GM19239 (cell line): ENCODE measurements around the gene WHAMM.
"Not testable (repeated sequence)": the region's sequence is repeated elsewhere in the genome, so short reads cannot be mapped to it uniquely, and the experiment has no call there.

Source experiments
- DNase-seq: peaks from one replicate; pipeline ENCODE4 v3.0.0; 2011; ENCODE audit warnings: low spot score; ENCODE audit not compliant: insufficient read length
- FAIRE-seq: peaks from 2 replicates; lab custom pipeline; 2011; peaks lifted over from hg19 to GRCh38; lab: Jason Lieb, UNC

The WHAMM gene

DNA sequence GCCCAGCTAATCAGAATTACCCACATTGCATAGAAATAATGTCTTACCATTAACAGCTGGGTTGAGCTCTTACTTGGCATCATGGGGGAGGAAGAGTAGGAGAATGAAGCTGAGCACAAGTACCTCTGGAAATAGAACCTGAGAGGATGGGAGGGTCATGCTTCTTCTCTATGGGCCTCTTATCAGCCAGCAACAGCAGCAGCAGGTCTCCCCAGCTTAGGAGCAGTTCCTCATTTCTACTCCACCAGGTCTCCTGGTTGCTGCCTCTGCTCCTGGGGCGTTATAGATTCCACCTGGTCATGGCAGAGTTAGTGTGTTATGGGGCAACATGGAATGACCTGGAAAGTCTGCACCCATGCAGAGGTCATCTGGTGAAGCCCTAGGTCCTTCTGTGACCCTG, 6.9 kb upstream of the WHAMM start:
- DNase-seq (no peak), FAIRE-seq (no peak)

DNA sequence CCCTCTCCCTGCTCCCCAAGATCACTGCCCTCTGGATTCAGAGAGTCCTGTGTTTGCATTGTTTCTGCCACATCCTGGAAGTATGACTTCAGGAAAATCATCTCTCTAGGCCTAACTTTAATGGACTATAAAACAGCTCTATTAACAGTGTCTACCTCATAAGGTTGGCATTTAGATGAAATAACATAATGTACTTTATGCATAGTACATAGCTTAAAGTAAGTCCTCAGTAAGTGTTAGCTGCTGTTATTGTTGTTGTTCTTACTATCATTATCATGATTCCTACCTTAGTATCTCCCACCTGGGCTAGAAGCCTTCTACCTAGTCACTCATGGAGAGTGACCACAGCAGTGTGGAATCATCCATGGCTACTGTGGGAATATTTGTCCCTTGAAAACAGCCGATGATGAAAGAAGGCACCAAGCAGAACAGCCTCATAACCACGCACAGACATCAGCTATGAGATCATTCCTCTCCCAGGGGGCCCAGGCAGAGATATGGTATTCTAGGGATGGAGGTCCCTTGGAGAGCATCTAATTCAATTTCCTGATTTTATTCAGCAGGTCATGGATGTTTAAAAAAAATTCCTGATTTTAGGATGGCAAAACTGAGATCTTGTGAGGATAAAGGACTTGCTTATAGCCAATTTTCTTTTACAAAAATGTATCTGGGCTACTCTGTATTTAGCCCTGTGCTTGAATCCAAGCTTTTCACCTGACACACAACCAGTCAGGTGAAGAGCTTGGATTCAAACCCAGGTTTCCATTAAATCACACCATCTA, 5.4 kb upstream of the WHAMM start:
- DNase-seq (no peak), FAIRE-seq (no peak)

DNA sequence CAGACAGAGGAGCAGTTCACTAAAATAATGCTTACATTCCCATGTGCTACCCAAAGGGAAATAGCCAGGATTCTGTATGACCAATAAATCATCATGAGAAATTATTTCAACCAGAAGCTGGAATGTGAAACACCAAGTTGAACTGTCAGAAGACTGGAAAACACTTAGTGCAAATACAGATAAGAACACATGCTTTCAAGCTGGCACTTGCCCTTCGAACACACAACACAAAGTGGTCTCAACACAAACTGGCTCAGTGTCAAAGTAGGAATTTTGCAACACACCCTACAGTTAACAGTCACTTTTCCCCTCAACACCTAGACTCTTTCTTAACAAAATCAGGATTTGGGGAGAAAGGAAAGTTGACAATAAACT, 4.9 kb upstream of the WHAMM start:
- no peak for FAIRE-seq
- DNase-seq = no peak

DNA sequence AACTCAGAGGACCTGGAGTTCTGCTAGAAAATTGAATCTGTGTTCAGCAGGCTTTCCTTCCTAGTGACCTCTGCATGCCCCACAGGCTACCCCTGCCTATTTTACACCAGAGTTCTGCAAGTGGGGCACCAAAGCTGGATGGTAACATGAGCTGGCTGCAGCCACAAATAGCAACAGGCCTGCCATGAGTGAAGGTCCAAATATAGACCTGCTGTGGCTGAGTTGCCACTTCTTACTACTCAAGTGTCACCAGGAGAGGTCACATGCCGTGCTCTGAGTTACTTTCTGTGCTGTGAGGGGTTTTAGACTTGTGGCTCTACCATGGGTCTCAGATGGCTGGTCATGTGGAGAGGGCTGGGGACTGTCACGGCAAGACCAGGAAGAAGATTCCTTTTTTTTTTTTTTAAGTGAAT, 3.4 kb upstream of the WHAMM start, which contains the start of gene FSD2:
TSS of gene FSD2 (minus strand) at position 76 of the 413 bp plus-strand sequence. CDS start 18,679 bp downstream, outside the sequence.
- DNase-seq = peak; percentile 45
- peak; percentile 82 for FAIRE-seq

DNA sequence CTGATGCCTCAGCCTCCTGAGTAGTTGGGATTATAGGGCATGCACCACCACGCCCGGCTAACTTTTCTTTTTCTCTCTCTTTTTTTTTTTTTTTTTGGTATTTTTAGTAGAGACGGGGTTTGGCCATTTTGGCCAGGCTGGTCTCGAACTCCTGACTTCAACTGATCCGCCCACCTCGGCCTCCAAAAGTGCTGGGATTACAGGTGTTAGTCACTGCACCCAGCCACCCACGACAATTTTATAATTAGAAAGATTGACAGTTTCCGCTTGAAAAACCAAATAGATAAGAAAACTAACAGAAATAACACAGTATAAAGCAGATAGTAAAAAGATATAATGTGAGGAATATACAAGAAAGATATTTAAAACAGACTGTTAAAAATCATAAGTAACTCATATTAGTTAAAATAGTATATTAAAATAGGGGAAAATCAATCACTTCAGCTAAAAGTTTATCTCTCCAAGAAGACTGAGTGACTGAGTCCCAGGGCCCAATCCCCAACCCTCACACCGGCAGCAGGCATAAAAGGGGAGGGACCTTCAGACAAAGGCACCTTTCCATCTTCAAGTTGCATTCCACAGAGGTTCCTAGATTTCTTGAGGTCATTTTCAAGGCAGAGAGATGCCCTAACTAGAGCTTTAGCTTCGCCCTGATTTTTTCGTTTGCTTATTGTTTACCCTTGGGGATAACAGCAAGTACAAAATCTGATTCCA, 1.4 kb upstream of the WHAMM start:
- peak; percentile 14 for FAIRE-seq
- DNase-seq = no peak

DNA sequence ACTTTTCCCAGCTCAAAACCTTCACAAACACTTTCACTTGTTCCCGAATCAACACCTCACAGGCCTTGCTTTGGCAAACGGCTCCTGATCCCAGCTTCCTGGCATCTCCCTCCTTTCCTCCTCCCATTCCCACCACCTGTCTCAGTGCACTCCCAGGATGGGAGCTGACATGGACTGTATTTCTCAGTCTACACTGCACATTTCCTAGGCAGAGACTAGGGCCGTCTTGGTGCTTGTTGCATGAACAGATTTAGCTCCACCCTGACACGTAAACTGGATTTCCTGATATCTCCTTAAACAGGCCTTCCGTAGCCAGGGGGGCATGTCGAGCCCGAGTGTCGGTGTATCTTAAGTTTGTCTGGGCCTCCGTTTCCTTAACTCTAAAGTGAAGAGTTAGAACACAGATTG, 790 bp upstream of the WHAMM start:
- no peak for DNase-seq
- FAIRE-seq = no peak

DNA sequence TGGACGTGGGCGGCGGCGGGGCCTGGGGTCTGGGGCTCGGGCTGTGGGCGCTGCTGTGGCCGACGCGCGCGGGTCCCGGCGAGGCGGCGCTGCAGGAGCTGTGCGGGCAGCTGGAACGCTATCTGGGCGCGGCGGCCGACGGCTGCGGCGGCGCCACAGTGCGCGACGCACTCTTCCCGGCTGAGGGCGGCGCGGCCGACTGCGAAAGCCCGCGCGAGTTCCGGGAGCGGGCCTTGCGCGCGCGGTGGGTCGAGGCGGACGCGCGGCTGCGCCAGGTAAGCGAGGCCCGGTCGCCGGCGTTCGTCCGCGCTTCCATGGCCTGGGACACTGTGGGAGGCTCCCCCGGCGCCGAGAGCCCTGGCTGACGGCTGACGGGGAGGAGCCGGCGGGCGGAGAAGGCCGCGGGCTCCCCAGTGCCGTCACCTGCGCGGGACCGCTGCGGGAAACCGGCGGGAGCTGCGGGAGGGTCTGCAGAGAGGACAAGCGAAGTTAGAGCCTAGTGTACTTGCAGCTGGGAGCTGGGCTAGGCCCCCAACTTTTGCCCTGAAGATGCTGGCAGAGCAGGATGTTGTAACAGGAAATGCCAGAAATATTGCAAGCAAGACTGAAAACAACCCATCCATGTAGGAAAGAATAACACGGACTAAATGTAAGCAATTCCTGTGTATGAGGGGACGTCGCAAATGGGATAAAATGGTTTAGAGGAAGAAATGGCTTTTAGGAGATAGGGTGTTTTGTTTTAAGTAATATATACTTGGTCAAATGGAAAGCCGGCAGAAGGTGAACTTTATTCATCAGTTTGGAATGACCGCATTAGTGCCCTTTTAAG, 847 bp downstream of the WHAMM start:
- DNase-seq (no peak), FAIRE-seq (no peak)

DNA sequence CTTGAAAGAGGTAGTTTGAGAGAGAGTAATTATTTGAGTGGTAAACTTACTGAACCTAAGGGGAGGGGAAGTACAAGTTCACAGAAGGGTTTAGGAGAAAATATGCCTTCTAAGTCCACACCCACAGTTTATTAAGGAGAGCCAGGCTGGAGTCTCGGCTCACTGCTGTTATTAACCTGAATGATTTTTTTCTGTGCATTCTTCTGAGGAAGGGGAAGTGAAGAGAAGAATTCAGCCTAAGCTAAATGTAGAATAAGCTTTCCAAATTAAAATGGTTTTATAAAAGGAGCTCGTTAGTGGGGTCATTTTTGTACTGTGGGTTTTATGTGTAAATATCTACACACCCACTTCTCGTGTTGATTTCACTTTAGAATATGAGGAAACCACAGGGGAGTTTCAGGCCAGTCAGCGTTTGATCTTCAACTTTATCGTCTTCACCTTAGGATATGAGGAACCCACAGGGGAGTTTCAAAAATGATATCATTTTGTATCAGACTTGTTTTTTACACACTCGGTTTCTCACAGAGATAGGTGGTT, 1.5 kb downstream of the WHAMM start:
- DNase-seq (no peak), FAIRE-seq (peak; percentile 81)

DNA sequence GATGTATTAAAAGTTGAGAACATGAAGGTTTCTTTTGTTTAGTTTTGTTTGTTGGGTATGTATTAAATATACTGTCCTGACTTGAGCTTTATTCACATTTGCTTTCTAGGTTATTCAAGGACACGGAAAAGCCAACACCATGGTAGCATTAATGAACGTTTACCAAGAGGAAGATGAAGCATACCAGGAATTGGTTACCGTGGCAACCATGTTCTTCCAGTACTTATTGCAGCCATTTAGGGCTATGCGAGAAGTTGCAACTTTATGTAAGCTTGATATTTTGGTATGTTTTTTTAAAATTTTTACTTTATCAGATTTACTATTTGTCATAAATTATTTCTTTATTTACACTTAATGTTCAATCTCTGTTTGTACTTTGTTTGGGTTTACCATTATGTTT, 3.6 kb downstream of the WHAMM start:
- FAIRE-seq (no peak), DNase-seq (no peak)

DNA sequence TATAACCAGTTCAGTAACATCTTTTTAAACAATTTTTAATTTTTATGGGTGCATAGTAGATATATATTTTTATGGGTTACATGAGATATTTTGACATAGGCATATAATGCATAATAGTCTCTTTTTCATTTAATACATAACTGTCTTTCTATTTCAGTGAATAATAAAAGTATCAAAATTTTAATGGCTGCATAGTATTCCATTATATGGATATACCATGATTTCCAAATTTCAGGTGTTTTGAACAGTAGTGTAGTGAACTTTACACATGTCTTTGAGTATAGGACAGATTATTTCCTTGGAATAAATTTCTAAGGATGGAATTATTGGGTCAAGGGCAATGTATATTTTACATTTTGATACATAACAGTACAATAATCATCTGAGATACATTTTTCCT, 10.7 kb downstream of the WHAMM start:
- DNase-seq = no peak
- FAIRE-seq = no peak

DNA sequence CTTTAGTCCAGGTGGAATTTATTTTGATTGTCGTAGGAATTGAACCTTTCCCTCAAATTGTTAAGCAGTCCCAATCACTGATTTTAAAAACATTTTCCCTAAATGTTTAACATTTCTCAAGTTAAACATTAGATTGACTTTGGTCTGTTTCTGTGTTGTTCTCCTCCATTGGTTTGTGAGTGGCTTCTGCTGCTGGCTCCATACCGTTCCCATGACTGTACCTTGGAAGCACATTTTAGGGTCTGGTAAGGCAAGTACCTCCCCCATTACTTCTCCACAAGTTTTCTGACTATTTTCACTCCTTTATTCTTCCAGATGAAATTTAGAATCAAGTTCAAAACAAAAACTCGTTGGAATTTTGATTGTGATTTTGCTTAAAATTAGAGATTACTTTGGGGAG, 12.0 kb downstream of the WHAMM start:
- not testable (repeated sequence) for DNase-seq, FAIRE-seq

DNA sequence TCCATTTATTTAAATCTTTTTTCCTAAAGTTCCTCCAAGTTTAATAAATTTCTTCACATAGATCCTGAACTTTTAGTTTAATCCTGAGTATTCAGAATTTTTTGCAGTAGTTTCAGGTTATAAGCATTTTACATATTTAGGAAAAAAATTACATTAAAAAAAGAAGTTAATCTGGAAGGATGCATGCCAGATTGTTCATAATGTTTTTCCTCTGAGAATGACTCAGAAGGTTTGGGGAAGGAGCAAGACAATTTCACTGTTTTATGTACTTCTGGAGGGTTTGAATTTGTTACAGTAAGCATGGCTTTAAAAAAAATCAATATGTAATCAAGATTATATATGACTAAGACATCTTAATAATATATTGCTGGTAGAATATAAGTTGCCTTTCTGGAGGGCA, 12.4 kb downstream of the WHAMM start:
- DNase-seq, FAIRE-seq: not testable (repeated sequence)

DNA sequence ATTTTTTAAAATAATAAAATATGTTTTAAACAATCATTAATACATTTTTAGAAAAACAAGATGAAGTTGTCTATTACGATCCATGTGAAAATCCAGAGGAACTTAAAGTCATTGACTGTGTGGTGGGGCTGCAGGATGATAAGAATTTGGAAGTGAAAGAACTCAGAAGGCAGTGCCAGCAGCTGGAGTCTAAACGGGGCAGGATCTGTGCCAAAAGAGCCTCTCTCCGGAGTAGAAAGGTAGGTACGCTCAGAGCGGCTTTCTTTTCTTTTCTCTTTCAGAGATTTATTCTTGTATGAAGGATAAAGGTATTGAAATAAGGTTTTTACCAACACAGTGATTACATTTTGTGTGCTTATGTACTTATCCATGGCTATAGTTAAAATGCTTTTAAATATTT, 13.6 kb downstream of the WHAMM start:
- DNase-seq (no peak), FAIRE-seq (no peak)

DNA sequence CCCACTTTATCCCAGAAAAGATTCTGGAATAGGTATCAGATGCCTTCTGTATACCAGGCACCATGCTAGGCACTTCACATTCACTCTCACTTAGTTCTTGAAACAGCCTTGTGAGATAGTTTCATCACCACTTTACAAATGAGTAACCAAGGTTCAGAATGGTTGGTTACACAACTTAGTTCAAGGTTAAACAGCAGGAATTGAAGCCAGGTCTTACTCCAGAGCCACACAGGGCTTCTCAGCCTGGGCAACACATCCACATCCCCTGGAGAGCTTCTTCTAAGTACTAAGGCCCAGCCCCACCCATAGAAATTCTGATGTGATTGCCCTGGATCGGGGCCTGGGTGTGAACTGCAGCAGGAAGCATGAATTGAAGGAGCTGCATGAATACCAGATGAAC, 18.6 kb downstream of the WHAMM start:
- no peak for DNase-seq
- FAIRE-seq = no peak

DNA sequence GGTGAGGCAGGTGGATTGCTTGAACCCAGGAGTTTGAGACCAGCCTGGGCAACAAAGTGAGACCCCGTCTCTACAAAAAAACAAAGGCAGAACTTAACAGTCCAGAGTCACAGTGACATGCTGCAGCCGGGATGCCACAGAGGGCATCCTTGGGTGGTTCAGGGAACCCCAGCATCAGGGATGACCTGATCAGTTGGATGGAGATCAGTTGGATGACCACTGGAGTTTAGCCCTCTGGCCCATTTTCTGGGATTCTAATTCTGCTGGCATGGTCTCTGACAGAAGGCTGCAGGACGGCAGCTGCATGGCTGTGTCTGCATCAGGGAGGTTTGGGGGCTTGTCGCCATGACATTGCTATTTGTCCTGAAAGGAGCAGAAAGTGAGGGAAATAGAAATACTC, 19.8 kb downstream of the WHAMM start:
- no peak for DNase-seq
- no peak for FAIRE-seq

DNA sequence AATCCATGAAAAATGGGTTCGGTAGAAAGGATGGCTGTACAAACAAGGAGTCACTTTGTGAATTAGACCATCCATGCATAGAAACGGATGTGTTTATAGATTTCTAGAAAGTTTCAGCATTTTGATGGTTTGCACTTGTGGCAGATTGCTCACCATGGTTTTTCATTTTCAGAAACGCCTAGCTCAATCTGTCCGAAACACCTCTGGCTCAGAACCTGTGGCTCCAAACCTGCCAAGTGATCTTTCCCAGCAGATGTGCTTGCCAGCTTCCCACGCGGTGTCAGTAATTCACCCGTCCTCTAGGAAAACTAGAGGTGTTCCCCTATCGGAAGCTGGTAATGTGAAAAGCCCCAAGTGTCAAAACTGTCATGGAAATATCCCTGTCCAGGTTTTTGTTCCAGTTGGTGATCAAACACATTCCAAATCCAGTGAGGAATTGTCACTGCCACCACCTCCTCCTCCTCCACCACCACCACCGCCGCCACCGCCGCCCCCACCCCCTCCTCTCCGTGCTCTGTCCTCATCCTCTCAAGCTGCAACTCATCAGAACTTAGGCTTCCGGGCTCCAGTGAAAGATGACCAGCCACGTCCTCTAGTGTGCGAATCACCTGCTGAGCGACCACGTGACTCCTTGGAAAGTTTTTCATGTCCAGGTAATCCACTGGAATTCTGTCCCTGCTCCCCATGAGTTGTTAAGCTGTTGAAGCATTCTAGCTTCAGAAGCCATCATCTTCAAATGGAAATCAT, 21.2 kb downstream of the WHAMM start:
- no peak for FAIRE-seq
- no peak for DNase-seq

DNA sequence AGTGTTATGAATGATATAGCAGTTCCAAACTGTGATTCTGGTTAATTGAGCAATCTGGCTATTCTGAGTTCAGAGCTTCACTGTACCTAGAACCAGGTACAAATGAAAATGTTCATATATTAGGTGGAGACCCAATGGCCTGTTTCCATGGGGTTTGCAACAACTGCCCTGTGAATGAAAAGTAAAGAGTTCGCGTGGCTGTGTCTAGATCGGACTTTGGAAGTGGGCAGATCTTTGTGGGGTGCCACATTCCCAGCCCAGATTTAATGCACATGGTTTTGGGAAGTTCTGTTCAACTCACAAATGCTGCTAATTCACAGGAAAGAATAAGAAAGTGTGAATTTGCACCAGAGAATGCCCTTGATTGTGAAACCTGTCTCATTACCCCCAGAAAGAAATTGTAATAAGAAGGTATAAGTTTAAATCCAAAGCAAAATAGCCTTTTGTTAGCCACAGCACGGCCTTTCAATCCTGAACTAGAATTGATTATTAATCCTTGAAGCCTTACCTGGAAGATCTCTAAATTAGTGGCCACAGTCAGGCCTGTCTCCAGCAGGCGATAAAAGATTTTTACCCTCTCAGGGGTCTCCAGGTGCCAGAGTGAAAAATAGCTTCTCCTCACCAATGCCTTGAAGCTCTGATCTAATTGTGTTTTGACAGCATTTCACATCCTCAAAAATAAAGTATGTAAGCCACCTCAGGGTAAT, 22.6 kb downstream of the WHAMM start:
- no peak for DNase-seq
- FAIRE-seq = no peak

DNA sequence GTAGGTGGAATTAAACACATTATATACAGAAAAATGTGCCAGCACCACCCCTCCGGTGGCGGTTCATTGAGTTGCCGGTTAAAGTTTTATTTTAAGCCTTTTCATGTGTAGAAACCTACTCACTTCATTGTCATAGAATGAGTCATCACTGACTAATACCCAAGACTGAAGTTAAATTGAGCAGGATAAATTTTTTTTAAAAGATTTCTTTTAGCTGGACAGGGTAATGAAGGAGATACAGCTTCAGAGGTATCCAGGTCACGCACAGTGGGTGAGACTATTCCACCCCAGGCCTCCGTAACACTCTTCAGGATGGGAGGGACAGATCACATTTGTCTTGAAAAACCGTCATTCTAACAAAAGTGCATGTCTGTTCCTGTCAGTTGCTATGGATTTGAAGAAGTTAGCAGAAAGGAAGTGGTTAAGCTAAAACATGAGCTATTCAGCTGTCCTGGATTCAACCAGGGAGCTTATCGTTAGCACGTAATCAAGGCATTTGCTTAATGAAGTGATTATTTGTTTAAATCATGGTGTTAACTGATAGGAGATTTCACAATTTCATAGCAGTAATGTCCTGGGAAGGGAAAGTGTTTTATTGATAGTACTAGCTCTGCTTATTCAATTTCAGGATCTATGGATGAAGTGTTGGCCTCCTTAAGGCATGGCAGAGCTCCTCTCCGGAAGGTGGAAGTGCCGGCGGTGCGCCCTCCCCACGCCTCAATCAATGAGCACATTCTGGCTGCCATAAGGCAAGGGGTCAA, 23.4 kb downstream of the WHAMM start:
- DNase-seq (no peak), FAIRE-seq (peak; percentile 91)

DNA sequence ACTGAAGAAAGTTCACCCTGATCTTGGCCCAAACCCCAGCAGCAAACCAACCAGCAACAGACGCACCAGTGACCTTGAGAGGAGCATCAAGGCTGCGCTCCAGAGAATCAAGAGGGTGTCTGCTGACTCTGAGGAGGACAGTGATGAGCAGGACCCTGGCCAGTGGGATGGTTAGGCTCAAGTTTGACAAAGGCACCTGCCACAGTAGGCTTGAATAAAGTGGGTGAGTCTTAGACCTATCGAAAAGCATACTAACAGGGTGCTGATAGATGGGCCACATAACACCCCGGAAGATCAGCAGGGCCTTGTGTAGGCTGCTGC, 23.9 kb downstream of the WHAMM start:
- DNase-seq (no peak), FAIRE-seq (no peak)
